Nephron (organoid): ENCODE data around the gene PRR11.

ENCODE experiments used
- H3K27ac Mint-ChIP-seq, 3 experiments: 2 replicates each; pipeline ENCODE4 v1.8.0; 2020; ENCODE audit warnings: mixed read lengths in 3 of 3, mild to moderate bottlenecking in 2 of 3, moderate library complexity in 1 of 3
- H3K27me3 Mint-ChIP-seq: 2 replicates; pipeline ENCODE4 v1.8.0; 2021; ENCODE audit warnings: low read depth, mild to moderate bottlenecking, moderate library complexity, mixed read lengths
- H3K36me3 Mint-ChIP-seq: 2 replicates; pipeline ENCODE4 v1.8.0; 2020; ENCODE audit warnings: low read depth, mixed read lengths
- H3K4me1 Mint-ChIP-seq: 2 replicates; pipeline ENCODE4 v1.8.0; 2020; ENCODE audit warnings: mixed read lengths
- H3K4me3 Mint-ChIP-seq, 3 experiments: 2 replicates each; pipeline ENCODE4 v1.8.0; 2020; ENCODE audit warnings: mild to moderate bottlenecking in 3 of 3, mixed read lengths in 3 of 3, moderate library complexity in 2 of 3
- H3K9me3 Mint-ChIP-seq: 2 replicates; pipeline ENCODE4 v1.8.0; 2020; ENCODE audit warnings: mixed read lengths
- TF ChIP-seq, protein P1 (sequence below), 3 experiments: fragments of 200-600 bp; sonication (generic); IDR thresholded peaks; one replicate each; pipeline ENCODE4 v1.5.0; 2021; ENCODE audit warnings: antibody characterized with exemption in 3 of 3; ENCODE audit not compliant: unreplicated experiment in 3 of 3

PRR11 gene

DNA sequence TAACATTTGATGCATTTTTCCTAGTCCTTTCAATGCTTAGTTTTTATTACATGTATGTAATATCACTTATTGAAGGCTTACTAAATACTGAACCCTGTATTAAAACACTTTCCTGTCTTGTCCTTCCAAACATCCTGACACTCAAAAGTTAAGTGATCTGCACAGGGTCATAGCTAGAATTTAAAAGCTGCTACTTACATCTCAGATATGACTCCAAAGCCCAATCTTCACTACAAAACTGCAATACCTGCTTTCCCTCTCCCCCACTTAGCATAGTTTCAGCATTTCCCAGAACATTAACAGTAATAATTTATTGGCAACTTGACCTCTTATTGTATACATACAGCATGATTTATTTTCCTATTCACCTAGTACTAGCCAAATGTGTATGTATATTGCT lies 44.6 kb upstream of the PRR11 start:
- Mint-ChIP-seq H3K9me3 (no peaks in the 10 kb centered on the region), H3K27ac (no peak overlapping the region), H3K4me3 (no peak overlapping the region), H3K4me1 (peaks cover under 1% of the 10 kb centered on the region), H3K27me3 (no peaks in the 10 kb centered on the region), H3K36me3 (peaks cover 38% of the 10 kb centered on the region)
- TF ChIP-seq, protein P1, sequence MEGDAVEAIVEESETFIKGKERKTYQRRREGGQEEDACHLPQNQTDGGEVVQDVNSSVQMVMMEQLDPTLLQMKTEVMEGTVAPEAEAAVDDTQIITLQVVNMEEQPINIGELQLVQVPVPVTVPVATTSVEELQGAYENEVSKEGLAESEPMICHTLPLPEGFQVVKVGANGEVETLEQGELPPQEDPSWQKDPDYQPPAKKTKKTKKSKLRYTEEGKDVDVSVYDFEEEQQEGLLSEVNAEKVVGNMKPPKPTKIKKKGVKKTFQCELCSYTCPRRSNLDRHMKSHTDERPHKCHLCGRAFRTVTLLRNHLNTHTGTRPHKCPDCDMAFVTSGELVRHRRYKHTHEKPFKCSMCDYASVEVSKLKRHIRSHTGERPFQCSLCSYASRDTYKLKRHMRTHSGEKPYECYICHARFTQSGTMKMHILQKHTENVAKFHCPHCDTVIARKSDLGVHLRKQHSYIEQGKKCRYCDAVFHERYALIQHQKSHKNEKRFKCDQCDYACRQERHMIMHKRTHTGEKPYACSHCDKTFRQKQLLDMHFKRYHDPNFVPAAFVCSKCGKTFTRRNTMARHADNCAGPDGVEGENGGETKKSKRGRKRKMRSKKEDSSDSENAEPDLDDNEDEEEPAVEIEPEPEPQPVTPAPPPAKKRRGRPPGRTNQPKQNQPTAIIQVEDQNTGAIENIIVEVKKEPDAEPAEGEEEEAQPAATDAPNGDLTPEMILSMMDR (IDR thresholded peaks at IDR 0.05; ENCODE audit: unreplicated experiment in 3 of 3), result no peak

DNA sequence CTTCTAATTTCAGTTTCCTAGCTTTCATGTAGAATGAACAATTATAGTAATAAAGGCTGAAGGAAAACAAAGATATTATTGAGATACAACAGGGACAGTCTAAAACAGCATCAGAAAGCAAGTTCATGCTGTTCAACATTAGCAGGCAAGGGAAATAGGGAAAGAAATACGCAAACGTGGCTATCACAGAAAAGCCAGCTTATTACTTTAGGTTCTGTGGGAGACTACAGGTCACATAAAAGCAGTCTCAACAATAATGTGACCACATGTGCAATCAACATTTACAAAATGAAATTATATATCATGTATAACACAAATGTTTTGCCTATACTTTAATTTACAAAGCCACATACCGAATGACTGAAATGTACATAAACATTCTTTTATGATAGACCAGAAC lies 44.0 kb upstream of the PRR11 start:
- Mint-ChIP-seq H3K27me3 (no peaks in the 10 kb centered on the region), H3K36me3 (peaks cover 38% of the 10 kb centered on the region), H3K9me3 (no peaks in the 10 kb centered on the region), H3K27ac (no peak overlapping the region), H3K4me3 (no peak overlapping the region), H3K4me1 (no peaks in the 10 kb centered on the region)
- TF ChIP-seq, protein P1 (IDR thresholded peaks at IDR 0.05; ENCODE audit: unreplicated experiment in 3 of 3), result no peak

DNA sequence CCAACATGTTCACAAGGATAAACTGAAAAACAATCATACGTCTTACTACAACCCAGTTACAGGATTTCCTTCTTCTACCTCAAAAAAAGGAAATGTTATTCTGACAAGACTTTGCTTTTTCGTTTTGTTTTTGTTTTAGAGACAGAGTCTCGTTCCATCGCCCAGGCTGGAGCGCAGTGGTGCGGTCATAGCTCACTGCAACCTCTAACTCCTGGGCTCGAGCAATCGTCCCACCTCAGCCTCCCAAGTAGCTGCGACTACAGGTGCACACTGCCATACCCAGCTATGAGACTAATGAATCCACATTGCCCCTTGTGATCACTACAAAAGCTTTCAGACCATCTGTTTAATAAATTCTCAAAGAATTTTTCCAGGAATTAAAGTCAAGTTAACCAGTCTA lies 40.1 kb upstream of the PRR11 start:
- H3K9me3 Mint-ChIP-seq, result no peaks in the 10 kb centered on the region
- no peaks in the 10 kb centered on the region for H3K4me1 Mint-ChIP-seq
- H3K27me3 Mint-ChIP-seq, result no peaks in the 10 kb centered on the region
- H3K36me3 Mint-ChIP-seq, result peaks cover 45% of the 10 kb centered on the region
- TF ChIP-seq, protein P1 (IDR thresholded peaks at IDR 0.05; ENCODE audit: unreplicated experiment in 3 of 3), result no peak
- H3K27ac Mint-ChIP-seq, result no peak overlapping the region
- H3K4me3 Mint-ChIP-seq, result no peak overlapping the region

DNA sequence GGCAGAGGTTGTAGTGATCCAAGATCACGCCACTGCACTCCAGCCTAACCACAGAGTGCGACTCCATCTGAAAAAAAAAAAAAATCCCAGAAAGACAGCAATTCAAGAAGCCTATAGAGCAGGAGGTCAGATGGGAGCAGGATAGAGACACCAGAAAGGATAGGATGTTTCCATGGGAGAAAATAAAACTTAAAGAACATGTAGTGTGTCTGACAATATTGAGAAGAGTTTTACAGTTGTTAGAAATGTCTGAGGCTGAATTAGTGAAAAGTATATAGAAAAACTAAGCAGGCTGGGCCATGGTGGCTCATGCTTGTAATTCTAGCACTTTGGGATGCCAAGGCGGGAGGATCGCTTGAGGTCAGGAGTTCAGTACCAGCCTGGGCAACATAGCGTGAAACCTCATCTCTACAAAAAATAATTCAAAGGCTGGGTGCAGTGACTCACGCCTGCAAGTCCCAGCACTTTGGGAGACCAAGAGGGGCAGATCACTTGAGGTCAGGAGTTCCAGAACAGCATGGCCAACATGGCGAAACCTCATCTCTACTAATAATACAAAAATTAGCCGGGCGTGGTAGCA lies 33.6 kb upstream of the PRR11 start:
- Mint-ChIP-seq H3K36me3 (peaks cover 54% of the 10 kb centered on the region), H3K4me3 (no peak overlapping the region), H3K27me3 (no peaks in the 10 kb centered on the region), H3K9me3 (no peaks in the 10 kb centered on the region), H3K4me1 (no peaks in the 10 kb centered on the region), H3K27ac (peak overlapping the region in 1 of 3 experiments; percentile 23)
- TF ChIP-seq, protein P1 (IDR thresholded peaks at IDR 0.05; ENCODE audit: unreplicated experiment in 3 of 3), result no peak

DNA sequence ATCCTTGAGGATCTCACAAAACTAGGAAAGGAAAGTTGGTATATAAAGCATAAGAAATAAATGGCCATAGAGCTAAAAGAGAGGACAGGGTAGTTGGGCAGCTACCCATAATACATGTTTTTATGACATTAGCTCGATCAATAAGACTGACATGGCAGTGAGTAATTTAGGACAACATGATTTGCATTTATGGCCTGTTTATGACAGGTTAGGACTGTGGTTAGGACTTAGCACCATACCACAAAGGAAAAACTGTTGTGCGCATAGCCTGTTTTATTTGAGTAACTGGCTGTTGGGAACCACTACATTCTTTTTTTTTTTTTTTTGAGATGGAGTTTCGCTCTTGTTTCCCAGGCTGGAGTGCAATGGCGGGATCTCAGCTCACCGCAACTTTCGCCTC lies 30.9 kb upstream of the PRR11 start:
- no peaks in the 10 kb centered on the region for H3K9me3 Mint-ChIP-seq
- no peaks in the 10 kb centered on the region for H3K4me1 Mint-ChIP-seq
- no peak overlapping the region for H3K4me3 Mint-ChIP-seq
- H3K27ac Mint-ChIP-seq, result no peak overlapping the region
- no peaks in the 10 kb centered on the region for H3K27me3 Mint-ChIP-seq
- peaks cover 54% of the 10 kb centered on the region for H3K36me3 Mint-ChIP-seq
- TF ChIP-seq, protein P1 (IDR thresholded peaks at IDR 0.05; ENCODE audit: unreplicated experiment in 3 of 3), result no peak

DNA sequence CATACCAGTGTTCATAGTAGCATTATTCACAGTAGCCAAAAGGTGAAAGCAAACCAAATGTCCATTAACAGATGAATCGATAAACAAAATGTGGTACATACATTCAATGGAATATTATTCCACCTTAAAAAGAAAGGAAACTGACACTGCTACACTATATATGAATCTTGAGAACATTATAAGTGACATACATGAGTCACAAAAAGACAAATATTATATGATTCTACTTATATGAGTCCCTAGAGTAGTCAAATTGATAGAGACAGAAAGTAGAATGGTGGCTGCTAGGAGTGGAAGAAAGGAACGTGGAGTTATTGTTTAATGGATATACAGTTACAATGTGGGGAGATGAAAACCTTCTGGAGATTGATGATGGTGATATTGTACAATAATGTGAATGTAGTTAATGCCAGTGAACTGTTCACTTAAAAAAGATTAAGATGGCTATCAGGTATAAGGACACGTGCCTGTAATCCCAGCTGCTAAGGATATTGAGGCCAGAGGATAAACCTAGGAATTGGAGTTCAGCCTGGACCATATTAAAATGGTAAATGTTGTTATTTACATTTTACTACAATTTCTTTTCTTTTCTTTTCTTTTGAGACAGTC lies 28.6 kb upstream of the PRR11 start:
- H3K4me1 Mint-ChIP-seq, result no peaks in the 10 kb centered on the region
- TF ChIP-seq, protein P1 (IDR thresholded peaks at IDR 0.05; ENCODE audit: unreplicated experiment in 3 of 3), result no peak
- no peak overlapping the region for H3K4me3 Mint-ChIP-seq
- no peaks in the 10 kb centered on the region for H3K9me3 Mint-ChIP-seq
- peaks cover 44% of the 10 kb centered on the region for H3K36me3 Mint-ChIP-seq
- H3K27me3 Mint-ChIP-seq, result no peaks in the 10 kb centered on the region
- no peak overlapping the region for H3K27ac Mint-ChIP-seq
